OCI-M1 (cell line): Measurements from ENCODE around the gene MS4A4E.
A peak's percentile ranks its signal among the peaks of the same experiment; 100 is the strongest.
"Not testable (repeated sequence)": the region's sequence is repeated elsewhere in the genome, so short reads cannot be mapped to it uniquely, and the experiment has no call there.

ENCODE experiments used
- DNase-seq: peaks from one replicate; lab custom pipeline; 2025; lab: John Stamatoyannopoulos, UW

The MS4A4E gene

GRCh38 chr11:60242740-60243239 lies at the start of gene MS4A4E:
TSS of gene MS4A4E (minus strand) at chr11:60243137. CDS start at chr11:60230055, 13,082 bp downstream.
- peak; percentile 90 for DNase-seq

DNA sequence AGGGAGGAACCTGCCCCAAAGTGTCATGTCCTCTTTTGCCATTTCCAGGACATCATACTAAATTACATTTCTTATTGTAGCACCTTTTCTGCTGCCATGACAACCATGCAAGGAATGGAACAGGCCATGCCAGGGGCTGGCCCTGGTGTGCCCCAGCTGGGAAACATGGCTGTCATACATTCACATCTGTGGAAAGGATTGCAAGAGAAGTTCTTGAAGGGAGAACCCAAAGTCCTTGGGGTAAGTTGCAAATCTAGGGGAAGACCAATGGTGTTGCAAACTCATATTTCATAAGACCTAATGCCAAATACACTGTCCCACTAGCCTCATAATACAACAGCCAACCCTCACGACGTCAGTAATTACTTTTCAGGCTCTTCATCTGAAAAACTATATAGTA lies 49.2 kb upstream of the MS4A4E start:
- no peak for DNase-seq

DNA sequence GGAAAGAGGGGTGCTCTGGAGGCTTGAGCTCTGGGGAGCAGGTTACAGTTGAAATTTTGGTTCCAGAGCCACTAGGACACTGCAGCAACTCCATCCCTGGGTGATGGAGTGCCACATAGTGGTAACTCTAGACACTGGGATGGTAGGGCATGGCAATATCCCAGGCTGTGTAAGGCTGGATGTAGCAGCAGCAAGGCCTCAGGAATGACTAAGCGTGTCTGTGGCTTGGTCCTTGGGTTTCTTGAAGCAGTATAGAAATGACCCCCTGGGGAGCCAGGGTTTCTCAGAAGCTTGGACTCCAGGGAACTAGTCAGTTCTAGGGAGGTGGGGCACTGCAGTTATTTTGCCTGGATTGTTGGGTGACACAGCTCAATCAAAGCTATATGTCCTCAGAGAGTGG lies 45.6 kb upstream of the MS4A4E start:
- no peak for DNase-seq

GRCh38 chr11:60285411-60286126 lies 42.6 kb upstream of the MS4A4E start:
- not testable (repeated sequence) for DNase-seq

GRCh38 chr11:60282286-60282685 lies 39.3 kb upstream of the MS4A4E start:
- DNase-seq = no peak

GRCh38 chr11:60281485-60281884 lies 38.5 kb upstream of the MS4A4E start:
- no peak for DNase-seq

GRCh38 chr11:60280412-60280811 lies 37.5 kb upstream of the MS4A4E start, which contains the start of gene MS4A4A:
TSS of gene MS4A4A (plus strand) at chr11:60280666. CDS start at chr11:60280676, 10 bp downstream.
- peak; percentile 90 for DNase-seq

- no peak for DNase-seq
These were observed 31.5 kb upstream of the MS4A4E start for GRCh38 chr11:60274416-60274815.

- DNase-seq = peak; percentile 84
These were observed 22.7 kb upstream of the MS4A4E start for GRCh38 chr11:60265373-60266214.

- DNase-seq = no peak
These were observed 21.7 kb upstream of the MS4A4E start for GRCh38 chr11:60264644-60265043.

DNA sequence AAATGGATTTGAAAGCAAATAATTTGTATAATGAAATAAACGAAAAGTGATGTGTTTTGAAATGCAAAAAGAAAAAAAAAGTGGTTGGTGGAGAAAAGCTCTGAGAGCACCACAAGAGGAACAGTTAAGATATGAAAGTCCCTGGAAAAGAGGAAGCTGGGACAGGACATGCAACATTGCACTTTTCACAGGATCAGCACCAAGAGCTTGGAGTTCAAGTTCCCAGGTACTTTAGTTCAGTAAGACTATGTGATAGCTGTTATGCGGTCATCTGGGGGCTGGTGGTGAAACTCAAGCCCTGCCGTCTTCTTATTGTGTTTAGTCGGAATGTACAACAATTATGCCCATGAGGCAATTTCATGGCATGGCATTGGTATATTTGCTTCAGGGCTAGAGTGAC lies 20.5 kb upstream of the MS4A4E start:
- DNase-seq = peak; percentile 48

DNA sequence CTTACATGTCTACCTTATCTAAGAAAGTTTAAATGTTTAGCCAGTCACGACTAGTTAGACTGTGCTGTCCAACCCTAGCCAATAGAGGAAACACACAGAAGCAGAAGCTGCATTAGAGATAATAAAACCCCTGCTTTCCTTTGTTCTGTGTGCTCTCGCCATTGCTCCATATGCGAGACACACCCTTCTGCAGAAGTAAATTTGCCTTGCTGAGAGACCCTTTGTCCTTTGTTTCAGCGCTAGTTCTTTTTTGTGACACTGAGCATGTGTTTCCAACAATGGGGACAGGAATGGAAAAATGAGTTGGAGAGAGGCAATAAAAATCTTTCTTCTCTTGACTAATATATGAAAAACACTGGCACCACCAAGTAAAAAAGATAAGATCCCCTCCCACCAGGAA lies 18.1 kb upstream of the MS4A4E start:
- DNase-seq = no peak

- DNase-seq = no peak
These were observed 15.2 kb upstream of the MS4A4E start for GRCh38 chr11:60257956-60258722.

GRCh38 chr11:60252213-60253108 lies 9.5 kb upstream of the MS4A4E start:
- no peak for DNase-seq

DNA sequence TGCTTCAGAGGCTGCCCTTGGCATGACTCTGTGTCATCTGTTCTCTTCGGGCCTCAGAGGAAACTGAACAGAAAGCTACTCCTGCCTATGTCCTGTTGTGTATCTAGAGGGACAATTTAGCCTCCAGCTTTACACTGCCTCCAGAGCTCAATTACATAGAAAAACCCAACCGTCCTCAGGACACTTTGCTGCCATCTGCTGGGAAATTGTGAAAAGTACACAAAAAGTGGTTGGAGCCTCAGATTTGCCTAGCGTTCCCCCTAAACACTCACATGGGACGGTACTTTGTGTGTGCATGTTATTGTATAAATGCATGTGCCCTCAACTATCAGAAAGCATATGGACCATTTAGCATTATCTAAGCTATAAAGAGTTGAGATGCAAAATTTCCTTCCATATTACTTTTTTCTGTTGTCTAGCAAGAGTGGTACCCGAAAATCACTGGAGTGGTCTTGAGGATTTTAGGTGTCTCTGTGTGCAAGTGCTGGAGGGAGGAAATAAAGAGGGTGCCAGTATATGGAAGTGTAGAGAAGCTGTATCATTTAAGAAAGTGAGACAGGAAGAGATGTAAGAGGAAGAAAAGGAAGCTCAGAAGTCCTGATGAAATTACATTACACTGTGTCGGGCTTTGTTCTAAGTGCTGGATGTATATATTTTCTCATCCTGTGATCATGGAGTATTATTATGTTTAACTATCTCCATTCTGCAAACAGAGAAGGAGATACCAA lies 8.7 kb upstream of the MS4A4E start:
- DNase-seq = peak; percentile 87

DNA sequence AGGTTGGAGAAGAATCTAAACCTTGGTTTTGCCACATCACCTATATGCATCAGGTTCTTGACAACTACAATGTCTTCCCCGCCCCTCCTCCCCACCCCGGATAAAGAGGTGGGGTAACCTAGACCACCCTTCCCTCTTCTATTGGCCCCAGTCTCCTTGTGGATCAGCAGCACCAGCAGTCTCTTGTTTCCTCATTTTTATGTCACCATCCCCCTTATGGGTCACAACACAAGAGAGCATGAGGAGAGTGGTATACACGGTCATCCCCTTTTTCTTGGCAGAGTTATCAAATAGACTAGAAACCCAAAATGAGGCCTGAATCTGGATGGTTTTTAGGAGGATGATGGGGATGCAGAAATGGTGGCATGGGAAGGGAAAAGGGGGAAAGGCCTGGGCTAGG lies 1.2 kb downstream of the MS4A4E start:
- peak; percentile 47 for DNase-seq

DNA sequence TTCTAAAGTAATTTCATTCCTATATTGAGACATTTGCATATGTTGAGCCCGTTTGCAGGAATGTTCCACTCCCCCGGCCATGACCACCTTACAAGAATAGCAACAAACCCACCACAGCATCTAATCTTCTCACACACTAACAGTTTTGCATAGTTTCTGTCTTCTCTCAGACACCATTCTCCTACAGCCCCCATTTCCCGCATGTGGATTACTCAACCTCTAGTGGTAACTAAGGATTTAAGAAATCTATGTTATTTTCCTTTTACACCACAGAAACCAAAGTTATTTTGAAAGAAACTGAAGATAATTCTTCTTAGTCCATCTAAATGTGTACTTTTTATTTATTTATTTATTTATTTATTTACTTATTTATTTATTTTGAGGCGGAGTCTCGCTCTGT lies 2.3 kb downstream of the MS4A4E start:
- DNase-seq = no peak

GRCh38 chr11:60235321-60235720 lies 7.6 kb downstream of the MS4A4E start:
- no peak for DNase-seq

- DNase-seq = no peak
These were observed 12.3 kb downstream of the MS4A4E start for GRCh38 chr11:60230681-60231080.

- no peak for DNase-seq
These were observed 20.8 kb downstream of the MS4A4E start for GRCh38 chr11:60222141-60222540.
